ENCODE measurements around the gene TMPRSS12. TPM values are rescaled to one million over a fixed set of nuclear protein-coding genes. Genes with fewer than 3 reads are reported as not detected.
"Not testable (repeated sequence)": the region's sequence is repeated elsewhere in the genome, so short reads cannot be mapped to it uniquely, and the experiment has no call there.

Gene TMPRSS12
- total RNA-seq, 1 experiment from 2014 or later = not detected

DNA sequence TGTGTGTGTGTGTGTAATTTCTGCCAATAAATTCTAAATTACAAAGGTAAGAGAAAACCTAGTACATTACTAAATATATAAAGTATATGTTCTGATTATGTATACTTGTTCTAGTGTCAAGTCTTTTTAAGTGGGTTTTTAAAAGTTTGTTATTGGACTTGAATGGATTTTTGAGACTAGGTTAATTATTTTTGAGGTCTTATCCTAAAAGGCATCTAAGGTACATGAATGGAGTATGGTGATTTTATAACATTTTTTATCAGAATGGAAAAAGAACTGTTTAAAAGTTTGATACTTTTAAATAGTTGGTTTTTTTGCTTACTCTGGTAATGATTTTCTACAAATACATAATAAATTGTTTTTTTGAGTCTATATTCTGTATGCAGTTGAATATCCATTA lies 22.5 kb upstream of the TMPRSS12 start (continued):
- TF ChIP-seq, protein P1, sequence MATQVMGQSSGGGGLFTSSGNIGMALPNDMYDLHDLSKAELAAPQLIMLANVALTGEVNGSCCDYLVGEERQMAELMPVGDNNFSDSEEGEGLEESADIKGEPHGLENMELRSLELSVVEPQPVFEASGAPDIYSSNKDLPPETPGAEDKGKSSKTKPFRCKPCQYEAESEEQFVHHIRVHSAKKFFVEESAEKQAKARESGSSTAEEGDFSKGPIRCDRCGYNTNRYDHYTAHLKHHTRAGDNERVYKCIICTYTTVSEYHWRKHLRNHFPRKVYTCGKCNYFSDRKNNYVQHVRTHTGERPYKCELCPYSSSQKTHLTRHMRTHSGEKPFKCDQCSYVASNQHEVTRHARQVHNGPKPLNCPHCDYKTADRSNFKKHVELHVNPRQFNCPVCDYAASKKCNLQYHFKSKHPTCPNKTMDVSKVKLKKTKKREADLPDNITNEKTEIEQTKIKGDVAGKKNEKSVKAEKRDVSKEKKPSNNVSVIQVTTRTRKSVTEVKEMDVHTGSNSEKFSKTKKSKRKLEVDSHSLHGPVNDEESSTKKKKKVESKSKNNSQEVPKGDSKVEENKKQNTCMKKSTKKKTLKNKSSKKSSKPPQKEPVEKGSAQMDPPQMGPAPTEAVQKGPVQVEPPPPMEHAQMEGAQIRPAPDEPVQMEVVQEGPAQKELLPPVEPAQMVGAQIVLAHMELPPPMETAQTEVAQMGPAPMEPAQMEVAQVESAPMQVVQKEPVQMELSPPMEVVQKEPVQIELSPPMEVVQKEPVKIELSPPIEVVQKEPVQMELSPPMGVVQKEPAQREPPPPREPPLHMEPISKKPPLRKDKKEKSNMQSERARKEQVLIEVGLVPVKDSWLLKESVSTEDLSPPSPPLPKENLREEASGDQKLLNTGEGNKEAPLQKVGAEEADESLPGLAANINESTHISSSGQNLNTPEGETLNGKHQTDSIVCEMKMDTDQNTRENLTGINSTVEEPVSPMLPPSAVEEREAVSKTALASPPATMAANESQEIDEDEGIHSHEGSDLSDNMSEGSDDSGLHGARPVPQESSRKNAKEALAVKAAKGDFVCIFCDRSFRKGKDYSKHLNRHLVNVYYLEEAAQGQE (IDR thresholded peaks at IDR 0.05; ENCODE audit: low read depth) = no peak
- TF ChIP-seq FOSL1 (IDR thresholded peaks at IDR 0.05; ENCODE audit: low read depth) (no peak), CBX3 (IDR thresholded peaks at IDR 0.05; ENCODE audit: low read depth) (no peak), ATF3 (IDR thresholded peaks at IDR 0.05) (no peak)

DNA sequence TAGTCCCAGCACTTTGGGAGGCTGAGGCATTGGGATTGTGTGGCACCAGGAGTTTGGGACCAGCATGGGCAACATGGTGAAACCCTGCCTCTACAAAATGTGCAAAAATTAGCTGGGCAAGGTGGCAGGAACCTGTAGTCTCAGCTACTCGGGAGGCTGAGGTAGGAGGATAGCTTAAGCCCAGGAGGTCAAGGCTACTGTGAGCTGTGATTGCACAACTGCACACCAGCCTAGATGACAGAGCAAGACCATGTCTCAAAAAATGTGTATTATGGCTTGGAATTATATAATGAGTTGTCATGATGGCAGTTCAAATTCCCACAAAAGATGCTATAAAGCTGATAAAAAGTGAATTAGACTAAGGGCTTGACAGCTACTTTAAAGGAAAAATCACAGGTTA lies 20.6 kb upstream of the TMPRSS12 start:
- ATAC-seq (no peak), DNase-seq (ENCODE audit: low read depth, low spot score) (no peak)
- Histone ChIP-seq H3K27ac (ENCODE audit: low read depth, low read length) (no peak overlapping the region), H3K9ac (ENCODE audit: low read length) (no peak overlapping the region), H3K4me2 (ENCODE audit: low read length) (no peak overlapping the region), H3K4me1 (ENCODE audit: control insufficient read depth in 1 of 2, insufficient read depth in 2 of 2, low read length in 2 of 2) (peaks cover 0 to 4% of the 10 kb centered on the region in 2 experiments; a peak in 1 of 4 replicates), H2AFZ (ENCODE audit: low read depth, low read length, poor library complexity, severe bottlenecking) (no peak overlapping the region), H3K9me3 (ENCODE audit: control insufficient read depth in 1 of 2, insufficient read depth in 1 of 2, low read depth in 1 of 2, low read length in 2 of 2) (no peaks in the 10 kb centered on the region), H3K27me3 (ENCODE audit: insufficient read depth, low read length) (no peaks in the 10 kb centered on the region), H3K79me2 (ENCODE audit: insufficient read depth, low read length) (no peaks in the 10 kb centered on the region), H4K20me1 (ENCODE audit: insufficient read depth) (no peaks in the 10 kb centered on the region), H3K4me3 (replicated peaks in 1 of 2; ENCODE audit: low read depth in 1 of 2, low read length in 2 of 2) (no peak overlapping the region), H3K36me3 (ENCODE audit: control insufficient read depth in 1 of 2, insufficient read depth in 2 of 2, low read length in 2 of 2) (peaks cover 0 to 4% of the 10 kb centered on the region in 2 experiments; a peak in 2 of 4 replicates), H3K9me2 (ENCODE audit: insufficient read depth) (no peaks in the 10 kb centered on the region)
- TF ChIP-seq TCF7L2 (IDR thresholded peaks at IDR 0.05; ENCODE audit: borderline replicate concordance, extremely low read depth, insufficient read depth, insufficient read length) = no peak
- TF ChIP-seq ZNF274 (IDR thresholded peaks at IDR 0.05; ENCODE audit: low read depth, low read length) = no peak
- TF ChIP-seq, protein P2, sequence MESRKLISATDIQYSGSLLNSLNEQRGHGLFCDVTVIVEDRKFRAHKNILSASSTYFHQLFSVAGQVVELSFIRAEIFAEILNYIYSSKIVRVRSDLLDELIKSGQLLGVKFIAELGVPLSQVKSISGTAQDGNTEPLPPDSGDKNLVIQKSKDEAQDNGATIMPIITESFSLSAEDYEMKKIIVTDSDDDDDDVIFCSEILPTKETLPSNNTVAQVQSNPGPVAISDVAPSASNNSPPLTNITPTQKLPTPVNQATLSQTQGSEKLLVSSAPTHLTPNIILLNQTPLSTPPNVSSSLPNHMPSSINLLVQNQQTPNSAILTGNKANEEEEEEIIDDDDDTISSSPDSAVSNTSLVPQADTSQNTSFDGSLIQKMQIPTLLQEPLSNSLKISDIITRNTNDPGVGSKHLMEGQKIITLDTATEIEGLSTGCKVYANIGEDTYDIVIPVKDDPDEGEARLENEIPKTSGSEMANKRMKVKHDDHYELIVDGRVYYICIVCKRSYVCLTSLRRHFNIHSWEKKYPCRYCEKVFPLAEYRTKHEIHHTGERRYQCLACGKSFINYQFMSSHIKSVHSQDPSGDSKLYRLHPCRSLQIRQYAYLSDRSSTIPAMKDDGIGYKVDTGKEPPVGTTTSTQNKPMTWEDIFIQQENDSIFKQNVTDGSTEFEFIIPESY (IDR thresholded peaks at IDR 0.05; ENCODE audit: extremely low read depth, insufficient replicate concordance, low read length) = no peak
- TF ChIP-seq CEBPB (IDR thresholded peaks at IDR 0.05; ENCODE audit: low read depth) = no peak
- TF ChIP-seq POLR2A (IDR thresholded peaks at IDR 0.05; ENCODE audit: borderline replicate concordance, extremely low read depth, insufficient read depth, insufficient read length) = no peak
- no peak for TF ChIP-seq ELF1 (IDR thresholded peaks at IDR 0.05; ENCODE audit: borderline replicate concordance, low read depth)
- no peak for TF ChIP-seq ATF3 (IDR thresholded peaks at IDR 0.05)
- no TSS peak for BruUV-seq (replicated peaks)
- ChIA-PET POLR2A (no interaction called here), RAD21 (ENCODE audit: low non-redundant PET in 1 of 2, low total read pairs in 2 of 2, uncharacterized antibody in 2 of 2, unreplicated experiment in 2 of 2) (no interaction called here), CTCF (no interaction called here)
- intact Hi-C loops (cut with micrococcal nuclease) = no loop called here

GRCh38 chr12:50823724-50824123 lies 19.0 kb upstream of the TMPRSS12 start:
- H3K4me3 ChIP-seq (replicated peaks in 1 of 2; ENCODE audit: low read depth in 1 of 2, low read length in 2 of 2); ATAC-seq; H3K9me3 ChIP-seq (ENCODE audit: control insufficient read depth in 1 of 2, insufficient read depth in 1 of 2, low read depth in 1 of 2, low read length in 2 of 2); H3K9ac ChIP-seq (ENCODE audit: low read length); H3K27me3 ChIP-seq (ENCODE audit: insufficient read depth, low read length); H3K4me2 ChIP-seq (ENCODE audit: low read length); H3K36me3 ChIP-seq (ENCODE audit: control insufficient read depth in 1 of 2, insufficient read depth in 2 of 2, low read length in 2 of 2); DNase-seq (ENCODE audit: low read depth, low spot score); H3K27ac ChIP-seq (ENCODE audit: low read depth, low read length); H2AFZ ChIP-seq (ENCODE audit: low read depth, low read length, poor library complexity, severe bottlenecking); H3K79me2 ChIP-seq (ENCODE audit: insufficient read depth, low read length); BruUV-seq (replicated peaks); H4K20me1 ChIP-seq (ENCODE audit: insufficient read depth); H3K4me1 ChIP-seq (ENCODE audit: control insufficient read depth in 1 of 2, insufficient read depth in 2 of 2, low read length in 2 of 2); POLR2A ChIA-PET; RAD21 ChIA-PET (ENCODE audit: low non-redundant PET in 1 of 2, low total read pairs in 2 of 2, uncharacterized antibody in 2 of 2, unreplicated experiment in 2 of 2); H3K9me2 ChIP-seq (ENCODE audit: insufficient read depth): not testable (repeated sequence)
- intact Hi-C loops (cut with micrococcal nuclease) = loop anchor here (2.0 kb wide), 2 partner anchors 205 to 517 kb away; no protein-coding TSS in a partner anchor
- CTCF ChIA-PET = interaction anchor here (2.3 to 2.7 kb wide), 2 partner anchors 59 to 517 kb away, joined by 9 to 25 read pairs; no protein-coding TSS in a partner anchor

Data from HCT116 (cell line).